ENCODE results near the gene SLC35F4. TPM values are rescaled to one million over a fixed set of nuclear protein-coding genes. Genes with fewer than 3 reads are reported as not detected.

Gene SLC35F4
- total RNA-seq, 1 donor from 2014 or later: not detected

GRCh38 chr14:57848786-57849185 lies 17.1 kb downstream of the SLC35F4 start:
- no peak for DNase-seq (ENCODE audit: low read depth, low spot score)

GRCh38 chr14:57848353-57848752 lies 17.5 kb downstream of the SLC35F4 start:
- no peak for DNase-seq (ENCODE audit: low read depth, low spot score)

GRCh38 chr14:57847706-57848105 lies 18.2 kb downstream of the SLC35F4 start:
- DNase-seq (ENCODE audit: low read depth, low spot score): no peak

- DNase-seq (ENCODE audit: low read depth, low spot score): no peak
Observed at GRCh38 chr14:57847096-57847495, 18.8 kb downstream of the SLC35F4 start.

GRCh38 chr14:57846596-57846995 lies 19.3 kb downstream of the SLC35F4 start:
- no peak for DNase-seq (ENCODE audit: low read depth, low spot score)

GRCh38 chr14:57845802-57846531 lies 19.9 kb downstream of the SLC35F4 start:
- no peak for DNase-seq (ENCODE audit: low read depth, low spot score)

GRCh38 chr14:57845316-57845715 lies 20.6 kb downstream of the SLC35F4 start:
- no peak for DNase-seq (ENCODE audit: low read depth, low spot score)

- DNase-seq (ENCODE audit: low read depth, low spot score): no peak
Observed at GRCh38 chr14:57837267-57837666, 28.6 kb downstream of the SLC35F4 start.

GRCh38 chr14:57835766-57836165 lies 30.1 kb downstream of the SLC35F4 start:
- peak; percentile 10 for DNase-seq (ENCODE audit: low read depth, low spot score)

- no peak for DNase-seq (ENCODE audit: low read depth, low spot score)
Observed at GRCh38 chr14:57834961-57835360, 30.9 kb downstream of the SLC35F4 start.

- DNase-seq (ENCODE audit: low read depth, low spot score): no peak
Observed at GRCh38 chr14:57834001-57834598, 31.8 kb downstream of the SLC35F4 start.

- DNase-seq (ENCODE audit: low read depth, low spot score): peak; percentile 19
Observed at GRCh38 chr14:57833323-57833722, 32.6 kb downstream of the SLC35F4 start.

GRCh38 chr14:57831981-57832380 lies 33.9 kb downstream of the SLC35F4 start:
- DNase-seq (ENCODE audit: low read depth, low spot score): no peak

- no peak for DNase-seq (ENCODE audit: low read depth, low spot score)
Observed at GRCh38 chr14:57828713-57829112, 37.2 kb downstream of the SLC35F4 start.

GRCh38 chr14:57823015-57823660 lies 42.8 kb downstream of the SLC35F4 start:
- DNase-seq (ENCODE audit: low read depth, low spot score): no peak

GRCh38 chr14:57822081-57822480 lies 43.8 kb downstream of the SLC35F4 start:
- DNase-seq (ENCODE audit: low read depth, low spot score): no peak

- no peak for DNase-seq (ENCODE audit: low read depth, low spot score)
Observed at GRCh38 chr14:57820581-57820980, 45.3 kb downstream of the SLC35F4 start.

- DNase-seq (ENCODE audit: low read depth, low spot score): no peak
Observed at GRCh38 chr14:57818511-57818910, 47.4 kb downstream of the SLC35F4 start.

- DNase-seq (ENCODE audit: low read depth, low spot score): no peak
Observed at GRCh38 chr14:57816568-57817284, 49.2 kb downstream of the SLC35F4 start.

- no peak for DNase-seq (ENCODE audit: low read depth, low spot score)
Observed at GRCh38 chr14:57814726-57815125, 51.2 kb downstream of the SLC35F4 start.

GRCh38 chr14:57812741-57813140 lies 53.2 kb downstream of the SLC35F4 start:
- DNase-seq (ENCODE audit: low read depth, low spot score): no peak

GRCh38 chr14:57811998-57812546 lies 53.8 kb downstream of the SLC35F4 start:
- DNase-seq (ENCODE audit: low read depth, low spot score): no peak
